ENCODE measurements around the gene ZNF91. TPM values are rescaled to one million over a fixed set of nuclear protein-coding genes. Genes with fewer than 3 reads are reported as not detected.

The ZNF91 gene
- total and polyA plus RNA-seq, 10 of the 15 experiments (the other 5 are each of a cell fraction or from before 2014, with no cell fraction given) = 4.6 to 31.1 (median 11.3) TPM

DNA sequence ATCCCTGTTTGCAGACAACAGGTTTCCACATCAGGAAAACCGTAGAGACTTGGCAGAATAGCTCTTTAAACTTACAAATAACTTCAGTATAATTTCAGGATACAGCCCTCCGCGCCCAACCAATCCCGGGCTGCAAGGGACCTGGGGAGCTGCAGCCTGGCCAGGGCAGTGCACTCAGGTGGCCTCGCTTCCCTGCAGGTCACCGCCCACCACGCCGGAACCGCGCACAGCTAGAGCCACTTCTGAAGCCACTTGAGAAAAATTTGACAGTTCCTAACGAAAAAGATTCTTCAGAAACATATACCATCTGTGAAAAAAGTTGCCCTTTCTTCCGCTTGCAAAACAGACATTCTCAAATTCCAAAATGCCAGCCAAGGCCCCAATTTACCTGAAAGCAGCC is 11.1 kb downstream of the ZNF91 start (continued):
- TF ChIP-seq POLR2AphosphoS5 (IDR thresholded peaks at IDR 0.05; ENCODE audit: low read length) (no peak), SPI1 (IDR thresholded peaks at IDR 0.05; ENCODE audit: borderline replicate concordance, insufficient read depth, low read depth, low read length) (no peak), EZH2 (IDR thresholded peaks at IDR 0.05; ENCODE audit: borderline replicate concordance, control insufficient read depth, low read depth, low read length) (no peak)

- Histone ChIP-seq H4K20me1 (ENCODE audit: control insufficient read depth, insufficient read depth) (no peaks in the 10 kb centered on the region), H3K36me3 (ENCODE audit: control insufficient read depth in 2 of 2, insufficient read depth in 2 of 2, low read length in 1 of 2) (peaks cover 0 to 16% of the 10 kb centered on the region in 2 experiments; a peak in 2 of 4 replicates), H3K27me3 (replicated peaks in 1 of 2; ENCODE audit: control insufficient read depth in 2 of 2, insufficient read depth in 2 of 2, low read length in 1 of 2) (no peaks in the 10 kb centered on the region), H3K79me2 (ENCODE audit: control insufficient read depth, insufficient read depth, low read length) (peaks cover 1% of the 10 kb centered on the region), H3K4me3 (no peak overlapping the region), H2AFZ (ENCODE audit: control insufficient read depth, low read depth, low read length) (no peak overlapping the region), H3K9ac (ENCODE audit: control insufficient read depth, insufficient read depth, low read length) (no peak overlapping the region), H3K27ac (ENCODE audit: control insufficient read depth, insufficient read depth) (no peak overlapping the region), H3K9me3 (replicated peaks; ENCODE audit: control insufficient read depth, insufficient read depth, low read length) (peaks cover 38% of the 10 kb centered on the region), H3K4me2 (ENCODE audit: control insufficient read depth, insufficient read depth) (no peak overlapping the region), H3K4me1 (ENCODE audit: control insufficient read depth, insufficient read depth, low read length) (no peaks in the 10 kb centered on the region)
- no TSS peak for BruUV-seq (replicated peaks)
- intact Hi-C loops (cut with micrococcal nuclease; ENCODE audit: unreplicated experiment) (no loop called here), in situ Hi-C loops (cut with MboI) (no loop called here)
- FAIRE-seq (no peak), ATAC-seq (no peak), DNase-seq (ENCODE audit: low read depth, low spot score) (no peak)
- TF ChIP-seq MXI1 (IDR thresholded peaks at IDR 0.05; ENCODE audit: low read depth, low read length) (no peak), GABPA (IDR thresholded peaks at IDR 0.05; ENCODE audit: low read depth) (no peak), PML (IDR thresholded peaks at IDR 0.05; ENCODE audit: low read length) (no peak)
- ChIA-PET SMC1A (ENCODE audit: uncharacterized antibody, unreplicated experiment) (no interaction called here), RAD21 (ENCODE audit: unreplicated experiment) (no interaction called here), POLR2A (no interaction called here), CTCF (no interaction called here)
Measured at GRCh38 chr19:23382955-23383354, 12.3 kb downstream of the ZNF91 start.

GRCh38 chr19:23381114-23381513 is 14.2 kb downstream of the ZNF91 start:
- no peak overlapping the region for H2AFZ ChIP-seq (ENCODE audit: control insufficient read depth, low read depth, low read length)
- ChIA-PET SMC1A (ENCODE audit: uncharacterized antibody, unreplicated experiment) (no interaction called here), POLR2A (interaction anchor here (0.7 kb wide), 1 partner anchor 41 kb away, joined by 6 read pairs; no protein-coding TSS in a partner anchor), CTCF (no interaction called here), RAD21 (ENCODE audit: unreplicated experiment) (no interaction called here)
- DNase-seq (ENCODE audit: low read depth, low spot score) = no peak
- peaks cover 0 to 16% of the 10 kb centered on the region in 2 experiments; a peak in 2 of 4 replicates for H3K36me3 ChIP-seq (ENCODE audit: control insufficient read depth in 2 of 2, insufficient read depth in 2 of 2, low read length in 1 of 2)
- no peaks in the 10 kb centered on the region for H3K4me1 ChIP-seq (ENCODE audit: control insufficient read depth, insufficient read depth, low read length)
- no peak overlapping the region for H3K27ac ChIP-seq (ENCODE audit: control insufficient read depth, insufficient read depth)
- no peaks in the 10 kb centered on the region for H4K20me1 ChIP-seq (ENCODE audit: control insufficient read depth, insufficient read depth)
- no peak overlapping the region for H3K4me3 ChIP-seq
- FAIRE-seq = no peak
- intact Hi-C loops (cut with micrococcal nuclease; ENCODE audit: unreplicated experiment) = no loop called here
- BruUV-seq (replicated peaks) = no TSS peak
- in situ Hi-C loops (cut with MboI) = no loop called here
- H3K27me3 ChIP-seq (replicated peaks in 1 of 2; ENCODE audit: control insufficient read depth in 2 of 2, insufficient read depth in 2 of 2, low read length in 1 of 2) = no peaks in the 10 kb centered on the region
- H3K9me3 ChIP-seq (replicated peaks; ENCODE audit: control insufficient read depth, insufficient read depth, low read length) = peaks cover 41% of the 10 kb centered on the region
- no peak for ATAC-seq
- no peaks in the 10 kb centered on the region; the same call in none of the 2 replicates for H3K79me2 ChIP-seq (ENCODE audit: control insufficient read depth, insufficient read depth, low read length)
- no peak overlapping the region for H3K9ac ChIP-seq (ENCODE audit: control insufficient read depth, insufficient read depth, low read length)
- H3K4me2 ChIP-seq (ENCODE audit: control insufficient read depth, insufficient read depth) = no peak overlapping the region
- TF ChIP-seq EZH2 (IDR thresholded peaks at IDR 0.05; ENCODE audit: borderline replicate concordance, control insufficient read depth, low read depth, low read length) (no peak), POLR2AphosphoS2 (IDR thresholded peaks at IDR 0.05; ENCODE audit: low read depth, low read length) (no peak), LARP7 (IDR thresholded peaks at IDR 0.05) (no peak), PBX3 (IDR thresholded peaks at IDR 0.05; ENCODE audit: insufficient replicate concordance, low read depth, low read length) (no peak), STAT1 (conservative IDR thresholded peaks at IDR 0.05) (no peak), EP300 (IDR thresholded peaks at IDR 0.05; ENCODE audit: borderline replicate concordance in 1 of 2, control insufficient read depth in 1 of 2, low read depth in 2 of 2, low read length in 2 of 2) (no peak), SMC3 (IDR thresholded peaks at IDR 0.05; ENCODE audit: borderline replicate concordance, low read length) (no peak), TAF1 (IDR thresholded peaks at IDR 0.05; ENCODE audit: borderline replicate concordance, low read depth, low read length) (no peak)
- TF ChIP-seq, protein P1, sequence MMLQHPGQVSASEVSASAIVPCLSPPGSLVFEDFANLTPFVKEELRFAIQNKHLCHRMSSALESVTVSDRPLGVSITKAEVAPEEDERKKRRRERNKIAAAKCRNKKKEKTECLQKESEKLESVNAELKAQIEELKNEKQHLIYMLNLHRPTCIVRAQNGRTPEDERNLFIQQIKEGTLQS (IDR thresholded peaks at IDR 0.05; ENCODE audit: borderline replicate concordance, extremely low read depth, low read depth, low read length) = no peak
